ENCODE data around the gene POLR2C.

- no peak for TF ChIP-seq POLR2A (IDR thresholded peaks at IDR 0.05; ENCODE audit: low read length)
- TF ChIP-seq GATA1 (IDR thresholded peaks at IDR 0.05; ENCODE audit: low read depth, low read length), result no peak
These were observed 51.1 kb downstream of the POLR2C start for GRCh38 chr16:57513371-57514102.
